ENCODE measurements around the gene INAFM2.

The INAFM2 gene

GRCh38 chr15:40355976-40356585 lies 32.6 kb downstream of the INAFM2 start:
- DNase-seq (ENCODE audit: low read depth, low spot score): no peak
- no peak overlapping the region for H3K4me3 ChIP-seq (ENCODE audit: low read depth, low read length)
- CTCF ChIA-PET: interaction anchor here (0.7 to 8.3 kb wide), 11 partner anchors 13 to 93 kb away, joined by 3 to 166 read pairs (median 4); partner anchors contain the start of genes ANKRD63 and CCDC9B
- TF ChIP-seq, protein P1, sequence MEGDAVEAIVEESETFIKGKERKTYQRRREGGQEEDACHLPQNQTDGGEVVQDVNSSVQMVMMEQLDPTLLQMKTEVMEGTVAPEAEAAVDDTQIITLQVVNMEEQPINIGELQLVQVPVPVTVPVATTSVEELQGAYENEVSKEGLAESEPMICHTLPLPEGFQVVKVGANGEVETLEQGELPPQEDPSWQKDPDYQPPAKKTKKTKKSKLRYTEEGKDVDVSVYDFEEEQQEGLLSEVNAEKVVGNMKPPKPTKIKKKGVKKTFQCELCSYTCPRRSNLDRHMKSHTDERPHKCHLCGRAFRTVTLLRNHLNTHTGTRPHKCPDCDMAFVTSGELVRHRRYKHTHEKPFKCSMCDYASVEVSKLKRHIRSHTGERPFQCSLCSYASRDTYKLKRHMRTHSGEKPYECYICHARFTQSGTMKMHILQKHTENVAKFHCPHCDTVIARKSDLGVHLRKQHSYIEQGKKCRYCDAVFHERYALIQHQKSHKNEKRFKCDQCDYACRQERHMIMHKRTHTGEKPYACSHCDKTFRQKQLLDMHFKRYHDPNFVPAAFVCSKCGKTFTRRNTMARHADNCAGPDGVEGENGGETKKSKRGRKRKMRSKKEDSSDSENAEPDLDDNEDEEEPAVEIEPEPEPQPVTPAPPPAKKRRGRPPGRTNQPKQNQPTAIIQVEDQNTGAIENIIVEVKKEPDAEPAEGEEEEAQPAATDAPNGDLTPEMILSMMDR (IDR thresholded peaks at IDR 0.05; ENCODE audit: insufficient read depth, low read length, missing control alignments): no peak
- POLR2A ChIA-PET: interaction anchor here (0.7 kb wide), 1 partner anchor 63 kb away, joined by 3 read pairs; no protein-coding TSS in a partner anchor

- TF ChIP-seq, protein P1 (IDR thresholded peaks at IDR 0.05; ENCODE audit: insufficient read depth, low read length, missing control alignments): no peak
- no peak overlapping the region for H3K4me3 ChIP-seq (ENCODE audit: low read depth, low read length)
- ChIA-PET POLR2A (interaction anchor here (0.9 to 1.0 kb wide), 3 partner anchors 14 to 56 kb away, joined by 3 read pairs; no protein-coding TSS in a partner anchor), CTCF (interaction anchor here (1.0 to 8.3 kb wide), 7 partner anchors 12 to 95 kb away, joined by 3 to 166 read pairs (median 3); partner anchors contain the start of genes CCDC9B and INAFM2)
- no peak for DNase-seq (ENCODE audit: low read depth, low spot score)
Observed at GRCh38 chr15:40357246-40357645, 33.8 kb downstream of the INAFM2 start.

- CTCF ChIA-PET: interaction anchor here (1.0 to 8.3 kb wide), 6 partner anchors 11 to 83 kb away, joined by 3 to 166 read pairs (median 5); partner anchors contain the start of genes CCDC9B and INAFM2
- POLR2A ChIA-PET: interaction anchor here (0.9 to 1.0 kb wide), 3 partner anchors 14 to 56 kb away, joined by 3 read pairs; no protein-coding TSS in a partner anchor
- DNase-seq (ENCODE audit: low read depth, low spot score): no peak
- TF ChIP-seq, protein P1 (IDR thresholded peaks at IDR 0.05; ENCODE audit: insufficient read depth, low read length, missing control alignments): no peak
- peak within 1 kb of the TSS; percentile 61 for H3K4me3 ChIP-seq (ENCODE audit: low read depth, low read length)
Observed at GRCh38 chr15:40357723-40358470, 34.4 kb downstream of the INAFM2 start, which contains the start of gene DISP2. TSS of gene DISP2 (plus strand) at chr15:40358219. CDS start at chr15:40358322, 103 bp downstream.

GRCh38 chr15:40358471-40359353 lies 35.2 kb downstream of the INAFM2 start:
- no peak for DNase-seq (ENCODE audit: low read depth, low spot score)
- CTCF ChIA-PET: interaction anchor here (1.2 to 8.3 kb wide), 4 partner anchors 10 to 63 kb away, joined by 3 to 166 read pairs (median 46); partner anchors contain the start of genes CCDC9B and INAFM2
- POLR2A ChIA-PET: no interaction called here

GRCh38 chr15:40360015-40360414 lies 36.5 kb downstream of the INAFM2 start:
- POLR2A ChIA-PET: no interaction called here
- H3K4me3 ChIP-seq (ENCODE audit: low read depth, low read length): no peak overlapping the region
- DNase-seq (ENCODE audit: low read depth, low spot score): no peak
- CTCF ChIA-PET: interaction anchor here (0.8 to 2.9 kb wide), 6 partner anchors 9 to 85 kb away, joined by 3 to 10 read pairs (median 4); no protein-coding TSS in a partner anchor
- TF ChIP-seq, protein P1 (IDR thresholded peaks at IDR 0.05; ENCODE audit: insufficient read depth, low read length, missing control alignments): no peak

More at GRCh38 chr15:40358471-40359353, 35.2 kb downstream of the INAFM2 start:
- H3K4me3 ChIP-seq (ENCODE audit: low read depth, low read length): peak overlapping the region; percentile 55
- TF ChIP-seq, protein P1 (IDR thresholded peaks at IDR 0.05; ENCODE audit: insufficient read depth, low read length, missing control alignments): no peak
